Measurements from ENCODE around the gene TECPR2. TPM values are rescaled to one million over a fixed set of nuclear protein-coding genes. Genes with fewer than 3 reads are reported as not detected.
"Not testable (repeated sequence)": the region's sequence is repeated elsewhere in the genome, so short reads cannot be mapped to it uniquely, and the experiment has no call there.

The TECPR2 gene
- total RNA-seq, 1 donor from 2014 or later, result 6.4 TPM

DNA sequence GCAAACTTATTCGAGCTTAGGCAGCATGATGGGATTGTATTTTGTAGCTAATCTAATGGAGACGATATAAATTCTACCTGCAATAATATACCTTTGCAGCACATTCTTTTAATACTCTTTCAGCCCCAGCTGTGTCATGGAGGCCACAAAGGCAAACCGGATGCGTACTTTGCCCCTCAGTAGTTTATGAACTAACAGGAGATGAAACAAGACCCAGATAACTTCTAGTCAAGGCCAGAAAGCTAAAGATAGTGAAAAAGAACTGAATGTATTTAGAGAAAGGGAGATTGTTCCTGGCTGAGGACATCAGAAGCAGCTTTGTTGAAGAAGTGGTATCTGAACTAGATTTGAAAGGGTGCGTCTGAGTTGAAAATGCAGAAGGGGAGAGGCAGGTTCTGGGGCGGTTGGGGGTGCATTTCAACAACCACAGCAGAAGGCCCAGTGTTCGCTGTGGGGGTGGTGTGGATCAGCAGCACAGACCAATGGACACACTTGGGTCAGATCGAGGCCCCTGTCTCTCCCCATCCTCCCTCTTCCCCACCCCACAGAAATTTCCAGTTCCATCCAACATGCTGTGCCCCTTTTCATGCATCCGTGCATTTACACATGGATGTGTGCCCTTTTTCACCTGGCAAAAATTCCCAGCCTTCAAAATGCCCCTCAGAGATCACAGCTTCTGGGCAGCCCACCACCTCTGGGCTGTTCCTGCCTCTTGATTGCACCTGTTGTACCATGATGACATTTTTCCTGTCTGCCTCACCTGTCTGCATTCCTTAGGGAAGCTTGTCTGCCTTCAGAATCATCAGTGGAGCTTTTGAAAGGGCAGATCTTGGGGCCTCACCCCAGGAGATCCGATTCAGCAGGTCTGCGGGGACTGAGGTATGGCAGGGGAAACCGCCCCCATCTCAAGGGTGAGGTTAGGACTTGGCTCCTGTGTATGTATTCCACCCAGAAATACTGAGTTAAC, 41.0 kb upstream of the TECPR2 start:
- Mint-ChIP-seq H3K27ac (no peak overlapping the region), H3K4me3 (peak overlapping the region; percentile 19), H3K9me3 (no peaks in the 10 kb centered on the region), H3K36me3 (ENCODE audit: low read depth) (peaks cover 9% of the 10 kb centered on the region), H3K27me3 (no peaks in the 10 kb centered on the region), H3K4me1 (peaks cover 31% of the 10 kb centered on the region)
- DNase-seq, result no peak
- intact Hi-C loops (cut with micrococcal nuclease), result no loop called here

GRCh38 chr14:102323102-102323501, 39.6 kb upstream of the TECPR2 start:
- H3K4me1 Mint-ChIP-seq, result peaks cover 20% of the 10 kb centered on the region
- peak; percentile 68 for DNase-seq
- peaks cover 9% of the 10 kb centered on the region for H3K36me3 Mint-ChIP-seq (ENCODE audit: low read depth)
- H3K4me3 Mint-ChIP-seq, result no peak overlapping the region
- H3K27me3 Mint-ChIP-seq, result no peaks in the 10 kb centered on the region
- no peak overlapping the region for H3K27ac Mint-ChIP-seq
- H3K9me3 Mint-ChIP-seq, result no peaks in the 10 kb centered on the region
- intact Hi-C loops (cut with micrococcal nuclease), result no loop called here

- H3K27ac Mint-ChIP-seq, result no peak overlapping the region
- H3K4me1 Mint-ChIP-seq, result peaks cover 5% of the 10 kb centered on the region
- intact Hi-C loops (cut with micrococcal nuclease), result no loop called here
- no peaks in the 10 kb centered on the region for H3K9me3 Mint-ChIP-seq
- H3K4me3 Mint-ChIP-seq, result no peak overlapping the region
- DNase-seq, result no peak
- H3K27me3 Mint-ChIP-seq, result no peaks in the 10 kb centered on the region
- H3K36me3 Mint-ChIP-seq (ENCODE audit: low read depth), result peaks cover 11% of the 10 kb centered on the region
These were observed 36.9 kb upstream of the TECPR2 start for GRCh38 chr14:102325791-102326345.

DNA sequence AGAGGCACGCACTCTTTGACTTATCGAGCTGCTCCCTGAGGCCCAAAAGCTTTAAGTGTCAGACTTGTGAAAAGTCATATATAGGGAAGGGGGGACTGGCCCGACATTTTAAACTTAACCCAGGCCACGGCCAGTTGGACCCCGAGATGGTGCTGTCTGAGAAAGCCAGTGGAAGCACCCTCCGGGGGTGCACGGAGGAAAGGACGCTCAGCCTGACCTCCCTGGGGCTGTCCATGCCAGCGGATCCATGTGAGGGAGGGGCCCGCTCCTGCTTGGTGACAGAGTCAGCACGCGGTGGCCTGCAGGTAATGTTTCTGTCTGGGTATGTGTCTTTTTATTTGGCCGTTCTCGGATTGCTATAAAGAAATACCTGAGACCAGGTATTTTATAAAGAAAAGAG, 36.2 kb upstream of the TECPR2 start:
- Mint-ChIP-seq H3K27me3 (no peaks in the 10 kb centered on the region), H3K9me3 (no peaks in the 10 kb centered on the region), H3K36me3 (ENCODE audit: low read depth) (peaks cover 11% of the 10 kb centered on the region), H3K4me3 (no peak overlapping the region), H3K27ac (no peak overlapping the region), H3K4me1 (peaks cover 5% of the 10 kb centered on the region)
- no peak for DNase-seq
- intact Hi-C loops (cut with micrococcal nuclease), result no loop called here

- H3K27me3 Mint-ChIP-seq; H3K27ac Mint-ChIP-seq; H3K4me3 Mint-ChIP-seq; intact Hi-C loops (cut with micrococcal nuclease); H3K9me3 Mint-ChIP-seq; DNase-seq; H3K4me1 Mint-ChIP-seq: not testable (repeated sequence)
- H3K36me3 Mint-ChIP-seq (ENCODE audit: low read depth), result peaks cover 17% of the 10 kb centered on the region
These were observed 33.4 kb upstream of the TECPR2 start for GRCh38 chr14:102329381-102329780.

DNA sequence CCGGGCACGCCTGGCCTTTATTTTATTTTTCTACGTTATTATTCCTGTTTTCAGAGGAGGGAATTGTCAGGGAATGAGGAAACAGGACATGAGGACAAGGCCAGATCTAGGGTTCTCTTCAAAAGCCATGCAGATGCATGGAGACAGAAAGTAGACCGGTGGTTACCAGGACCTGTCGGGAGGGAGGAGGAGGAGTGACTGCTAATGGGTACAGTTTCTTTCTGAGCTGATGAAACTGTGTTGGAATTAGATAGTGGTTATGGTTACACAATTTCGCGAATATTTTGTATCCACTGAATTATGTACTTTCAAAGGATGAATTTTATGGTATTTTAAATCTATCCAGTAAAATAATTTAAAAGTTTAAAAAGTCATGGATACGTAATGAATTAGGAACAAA, 31.9 kb upstream of the TECPR2 start:
- Mint-ChIP-seq H3K27ac (no peak overlapping the region), H3K4me3 (no peak overlapping the region), H3K27me3 (no peaks in the 10 kb centered on the region), H3K36me3 (ENCODE audit: low read depth) (peaks cover 23% of the 10 kb centered on the region), H3K4me1 (peaks cover 3% of the 10 kb centered on the region), H3K9me3 (no peaks in the 10 kb centered on the region)
- intact Hi-C loops (cut with micrococcal nuclease), result no loop called here
- no peak for DNase-seq

GRCh38 chr14:102333390-102333789, 29.4 kb upstream of the TECPR2 start:
- no peak for DNase-seq
- intact Hi-C loops (cut with micrococcal nuclease), result no loop called here
- peaks cover 3% of the 10 kb centered on the region for H3K4me1 Mint-ChIP-seq
- H3K4me3 Mint-ChIP-seq, result no peak overlapping the region
- H3K27ac Mint-ChIP-seq, result no peak overlapping the region
- no peaks in the 10 kb centered on the region for H3K9me3 Mint-ChIP-seq
- H3K36me3 Mint-ChIP-seq (ENCODE audit: low read depth), result peaks cover 26% of the 10 kb centered on the region
- H3K27me3 Mint-ChIP-seq, result no peaks in the 10 kb centered on the region

DNA sequence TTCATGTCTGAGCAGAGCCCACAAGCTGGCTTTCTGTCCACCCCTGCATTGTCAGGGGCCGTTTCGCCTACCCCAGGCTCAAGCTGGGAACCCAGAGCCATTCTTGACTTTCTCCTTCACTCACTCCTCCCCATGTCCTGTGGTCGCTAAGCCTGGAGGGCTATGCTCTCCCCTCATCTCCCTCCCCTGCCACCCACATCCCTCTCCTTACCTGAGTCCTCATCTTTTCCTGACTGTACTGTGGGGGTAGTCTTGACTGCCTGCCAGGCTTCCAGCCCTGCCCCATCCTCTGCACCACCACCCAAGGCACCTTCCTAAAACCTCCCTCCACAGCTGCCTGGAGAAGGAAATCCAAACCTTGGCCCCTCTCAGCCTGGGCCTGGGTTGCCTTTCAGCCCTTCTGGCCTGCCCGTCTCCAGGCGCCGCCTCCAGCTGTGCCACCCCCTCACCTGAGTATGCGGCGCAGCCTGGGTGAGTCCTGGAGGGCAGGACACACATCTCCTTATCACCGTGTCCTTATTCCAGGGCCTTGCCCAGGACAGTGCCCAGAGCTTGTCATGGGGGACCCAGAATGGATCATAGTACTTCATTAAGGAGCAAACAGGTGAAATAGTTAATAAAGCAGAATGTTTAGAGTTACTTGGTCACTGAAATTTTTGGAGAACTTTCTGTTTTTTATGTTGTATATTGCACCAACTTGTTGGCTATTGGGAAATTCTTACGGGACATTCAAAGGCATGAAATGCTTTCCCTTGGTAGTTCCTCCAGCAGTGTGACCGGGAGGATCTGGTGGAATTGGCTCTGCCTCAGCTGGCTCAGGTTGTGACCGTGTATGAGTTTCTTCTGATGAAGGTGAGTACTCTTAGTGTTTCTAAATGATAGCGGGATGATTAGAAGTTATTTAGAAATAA, 28.7 kb upstream of the TECPR2 start:
- no peaks in the 10 kb centered on the region for H3K9me3 Mint-ChIP-seq
- intact Hi-C loops (cut with micrococcal nuclease), result no loop called here
- no peak overlapping the region for H3K27ac Mint-ChIP-seq
- no peak for DNase-seq
- peaks cover 3% of the 10 kb centered on the region for H3K4me1 Mint-ChIP-seq
- H3K36me3 Mint-ChIP-seq (ENCODE audit: low read depth), result peaks cover 28% of the 10 kb centered on the region
- H3K4me3 Mint-ChIP-seq, result no peak overlapping the region
- no peaks in the 10 kb centered on the region for H3K27me3 Mint-ChIP-seq

DNA sequence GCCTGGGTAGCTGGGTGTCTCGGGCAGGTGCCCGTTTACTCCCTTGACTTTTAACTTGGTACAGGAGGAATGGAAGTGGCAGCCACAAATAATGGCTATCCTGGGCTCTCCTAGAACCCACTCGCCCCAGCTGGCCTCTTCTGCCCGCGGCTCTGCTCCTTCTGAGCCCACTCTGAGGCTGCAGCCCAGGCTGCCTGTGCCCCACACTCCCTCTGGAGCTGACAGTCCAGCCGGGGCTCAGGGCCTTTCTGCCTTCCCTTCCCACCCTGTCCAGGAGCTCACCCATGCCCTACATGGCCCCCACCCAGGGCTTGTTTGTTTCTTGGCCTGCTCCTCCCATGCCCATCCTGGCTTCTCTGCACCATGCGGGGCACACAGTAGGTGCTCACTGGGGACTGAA, 27.6 kb upstream of the TECPR2 start:
- Mint-ChIP-seq H3K27me3 (no peaks in the 10 kb centered on the region), H3K4me1 (peaks cover 3% of the 10 kb centered on the region), H3K27ac (no peak overlapping the region), H3K36me3 (ENCODE audit: low read depth) (peaks cover 28% of the 10 kb centered on the region), H3K4me3 (no peak overlapping the region), H3K9me3 (no peaks in the 10 kb centered on the region)
- intact Hi-C loops (cut with micrococcal nuclease), result no loop called here
- DNase-seq, result no peak

DNA sequence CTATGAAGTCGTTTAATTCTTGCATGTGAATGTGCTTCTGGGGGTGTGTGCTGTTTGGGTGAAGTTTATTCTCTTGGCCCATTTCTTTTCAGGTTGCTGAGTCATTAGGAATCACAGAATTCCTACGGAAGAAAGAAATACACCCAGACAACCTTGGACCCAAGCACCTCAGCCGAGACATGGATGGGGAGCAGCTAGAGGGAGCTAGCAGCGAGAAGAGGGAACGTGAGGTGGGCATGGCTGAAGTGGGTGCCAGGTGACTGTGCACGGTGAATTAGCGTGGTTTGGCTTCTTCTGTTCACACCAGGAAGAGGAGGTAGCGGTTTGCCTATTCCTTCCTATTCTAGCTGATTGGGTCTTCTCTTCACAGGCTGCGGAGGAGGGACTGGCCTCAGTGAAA, 24.0 kb upstream of the TECPR2 start:
- Mint-ChIP-seq H3K27me3 (no peaks in the 10 kb centered on the region), H3K36me3 (ENCODE audit: low read depth) (peaks cover 36% of the 10 kb centered on the region), H3K27ac (no peak overlapping the region), H3K4me3 (no peak overlapping the region), H3K9me3 (no peaks in the 10 kb centered on the region), H3K4me1 (peaks cover 3% of the 10 kb centered on the region)
- intact Hi-C loops (cut with micrococcal nuclease), result no loop called here
- DNase-seq, result no peak

- no peaks in the 10 kb centered on the region for H3K4me1 Mint-ChIP-seq
- no peaks in the 10 kb centered on the region for H3K9me3 Mint-ChIP-seq
- H3K27me3 Mint-ChIP-seq, result no peaks in the 10 kb centered on the region
- H3K27ac Mint-ChIP-seq, result no peak overlapping the region
- H3K36me3 Mint-ChIP-seq (ENCODE audit: low read depth), result peaks cover 31% of the 10 kb centered on the region
- intact Hi-C loops (cut with micrococcal nuclease), result no loop called here
- DNase-seq, result no peak
- H3K4me3 Mint-ChIP-seq, result no peak overlapping the region
These were observed 21.2 kb upstream of the TECPR2 start for GRCh38 chr14:102341566-102341965.

DNA sequence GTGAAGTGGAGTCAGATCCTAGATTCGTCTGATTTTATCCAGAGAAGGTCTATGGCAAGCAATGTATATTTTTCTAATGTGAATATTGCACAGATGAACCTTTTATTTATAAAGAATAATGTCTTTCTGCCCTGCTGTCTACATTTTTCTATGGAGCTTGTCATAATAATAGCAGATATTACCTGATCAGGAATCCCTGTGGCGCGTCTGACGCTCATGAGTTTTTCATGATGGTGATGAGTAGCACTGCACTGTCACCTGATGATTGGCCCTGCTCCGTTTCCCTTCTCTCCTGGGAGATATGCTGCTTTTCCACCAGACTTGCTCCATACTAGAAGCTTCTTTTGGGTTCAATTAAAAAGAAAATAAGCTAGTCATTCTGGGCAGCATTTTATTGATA, 20.5 kb upstream of the TECPR2 start:
- DNase-seq, result no peak
- Mint-ChIP-seq H3K27me3 (no peaks in the 10 kb centered on the region), H3K4me3 (no peak overlapping the region), H3K36me3 (ENCODE audit: low read depth) (peaks cover 31% of the 10 kb centered on the region), H3K4me1 (no peaks in the 10 kb centered on the region), H3K9me3 (no peaks in the 10 kb centered on the region), H3K27ac (no peak overlapping the region)
- intact Hi-C loops (cut with micrococcal nuclease), result no loop called here

- H3K9me3 Mint-ChIP-seq, result no peaks in the 10 kb centered on the region
- H3K4me1 Mint-ChIP-seq, result no peaks in the 10 kb centered on the region
- peaks cover 37% of the 10 kb centered on the region for H3K36me3 Mint-ChIP-seq (ENCODE audit: low read depth)
- intact Hi-C loops (cut with micrococcal nuclease), result no loop called here
- no peak overlapping the region for H3K27ac Mint-ChIP-seq
- no peak for DNase-seq
- no peak overlapping the region for H3K4me3 Mint-ChIP-seq
- no peaks in the 10 kb centered on the region for H3K27me3 Mint-ChIP-seq
These were observed 18.7 kb upstream of the TECPR2 start for GRCh38 chr14:102344084-102344483.

DNA sequence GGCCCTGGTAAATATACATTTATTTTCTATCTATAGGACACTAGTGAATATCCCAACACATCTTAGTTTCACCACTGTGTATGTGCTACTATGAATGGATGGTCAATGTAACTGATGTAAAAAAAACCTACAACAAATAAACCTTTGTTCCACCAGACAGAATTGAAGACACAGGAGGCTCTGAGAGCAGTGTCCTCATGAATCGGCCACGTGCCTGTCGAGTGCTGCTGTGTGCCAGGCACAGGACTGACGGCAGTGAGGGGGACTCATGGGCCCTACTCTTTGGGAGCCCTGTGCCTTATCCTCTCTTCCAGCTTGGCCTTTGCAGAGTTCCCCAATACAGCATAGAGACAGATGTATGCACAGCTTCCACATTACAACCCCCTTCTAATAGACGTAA, 18.3 kb upstream of the TECPR2 start:
- no peak overlapping the region for H3K4me3 Mint-ChIP-seq
- no peaks in the 10 kb centered on the region for H3K27me3 Mint-ChIP-seq
- no peak overlapping the region for H3K27ac Mint-ChIP-seq
- H3K9me3 Mint-ChIP-seq, result no peaks in the 10 kb centered on the region
- no peak for DNase-seq
- intact Hi-C loops (cut with micrococcal nuclease), result no loop called here
- no peaks in the 10 kb centered on the region for H3K4me1 Mint-ChIP-seq
- peaks cover 39% of the 10 kb centered on the region for H3K36me3 Mint-ChIP-seq (ENCODE audit: low read depth)

Measured in activated CD4-positive, alpha-beta T cell treated with anti-CD3 and anti-CD28 coated beads, Interleukin-2, amount 10 ng/mL, durations not matched to agents 24 days and 14 days (primary cell).